T-helper 2 cell (primary cell): ENCODE data around the gene BRINP2.

Experiments used
- DNase-seq, 5 experiments: peaks; one replicate each; pipeline versions ENCODE4 v3.0.0 to v3.0.0-alpha.2; 2012 to 2022
- total RNA-seq, 2 donors: gene quantifications; one replicate each; lab custom pipeline; 2026; lab: John Stamatoyannopoulos, UW

The BRINP2 gene, protein sequence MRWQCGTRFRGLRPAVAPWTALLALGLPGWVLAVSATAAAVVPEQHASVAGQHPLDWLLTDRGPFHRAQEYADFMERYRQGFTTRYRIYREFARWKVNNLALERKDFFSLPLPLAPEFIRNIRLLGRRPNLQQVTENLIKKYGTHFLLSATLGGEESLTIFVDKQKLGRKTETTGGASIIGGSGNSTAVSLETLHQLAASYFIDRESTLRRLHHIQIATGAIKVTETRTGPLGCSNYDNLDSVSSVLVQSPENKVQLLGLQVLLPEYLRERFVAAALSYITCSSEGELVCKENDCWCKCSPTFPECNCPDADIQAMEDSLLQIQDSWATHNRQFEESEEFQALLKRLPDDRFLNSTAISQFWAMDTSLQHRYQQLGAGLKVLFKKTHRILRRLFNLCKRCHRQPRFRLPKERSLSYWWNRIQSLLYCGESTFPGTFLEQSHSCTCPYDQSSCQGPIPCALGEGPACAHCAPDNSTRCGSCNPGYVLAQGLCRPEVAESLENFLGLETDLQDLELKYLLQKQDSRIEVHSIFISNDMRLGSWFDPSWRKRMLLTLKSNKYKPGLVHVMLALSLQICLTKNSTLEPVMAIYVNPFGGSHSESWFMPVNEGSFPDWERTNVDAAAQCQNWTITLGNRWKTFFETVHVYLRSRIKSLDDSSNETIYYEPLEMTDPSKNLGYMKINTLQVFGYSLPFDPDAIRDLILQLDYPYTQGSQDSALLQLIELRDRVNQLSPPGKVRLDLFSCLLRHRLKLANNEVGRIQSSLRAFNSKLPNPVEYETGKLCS
- 0 to 0.07 reads per million in 2 donors for total RNA-seq

DNA sequence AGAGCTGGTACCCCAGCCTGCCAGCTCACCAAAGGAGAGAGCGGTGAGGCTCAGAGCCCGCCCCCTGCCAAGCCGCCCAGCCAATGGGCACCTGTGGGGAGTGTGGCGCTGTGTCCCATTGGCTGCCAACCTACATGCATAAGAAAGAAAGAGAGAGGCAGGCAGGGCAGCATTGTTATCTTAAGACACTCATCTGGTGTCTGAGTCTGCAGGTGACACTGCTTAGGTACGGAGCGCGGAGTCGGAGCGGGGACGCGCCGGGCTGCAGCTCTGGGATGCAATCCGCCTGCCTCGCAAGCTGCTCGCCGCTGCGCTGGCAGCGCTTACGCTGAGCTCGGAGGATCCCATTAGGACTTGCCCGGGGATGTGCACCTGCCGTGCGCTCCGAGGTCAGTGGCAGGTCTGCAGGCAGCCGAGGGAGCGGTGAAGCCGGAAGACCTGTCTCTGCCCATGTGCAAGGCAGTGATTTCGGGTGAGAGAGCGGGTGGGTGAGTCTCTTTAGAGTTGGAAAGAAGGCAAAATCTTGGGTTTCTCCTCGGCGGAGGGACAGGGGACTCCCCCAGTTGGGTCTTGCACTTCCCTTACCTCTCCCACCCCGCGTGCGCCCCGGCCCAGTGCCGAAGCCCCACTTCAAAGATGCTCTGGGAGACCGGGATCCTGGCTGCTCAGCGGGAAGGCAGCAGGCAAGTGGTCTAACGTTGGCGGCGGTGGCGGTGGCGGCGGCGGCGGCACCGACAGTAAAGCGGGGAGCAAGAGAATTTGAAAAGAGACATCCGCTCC, at the start of gene BRINP2:
Gene BRINP2, plus strand, starts transcription at position 203 of the 780 bp plus-strand sequence. CDS start 58,919 bp downstream, outside the sequence.
- peak in 1 of 5 experiments; percentile 48 for DNase-seq

- no peak for DNase-seq
Observed at GRCh38 chr1:177122461-177123251, 48.1 kb upstream of the BRINP2 start.

DNA sequence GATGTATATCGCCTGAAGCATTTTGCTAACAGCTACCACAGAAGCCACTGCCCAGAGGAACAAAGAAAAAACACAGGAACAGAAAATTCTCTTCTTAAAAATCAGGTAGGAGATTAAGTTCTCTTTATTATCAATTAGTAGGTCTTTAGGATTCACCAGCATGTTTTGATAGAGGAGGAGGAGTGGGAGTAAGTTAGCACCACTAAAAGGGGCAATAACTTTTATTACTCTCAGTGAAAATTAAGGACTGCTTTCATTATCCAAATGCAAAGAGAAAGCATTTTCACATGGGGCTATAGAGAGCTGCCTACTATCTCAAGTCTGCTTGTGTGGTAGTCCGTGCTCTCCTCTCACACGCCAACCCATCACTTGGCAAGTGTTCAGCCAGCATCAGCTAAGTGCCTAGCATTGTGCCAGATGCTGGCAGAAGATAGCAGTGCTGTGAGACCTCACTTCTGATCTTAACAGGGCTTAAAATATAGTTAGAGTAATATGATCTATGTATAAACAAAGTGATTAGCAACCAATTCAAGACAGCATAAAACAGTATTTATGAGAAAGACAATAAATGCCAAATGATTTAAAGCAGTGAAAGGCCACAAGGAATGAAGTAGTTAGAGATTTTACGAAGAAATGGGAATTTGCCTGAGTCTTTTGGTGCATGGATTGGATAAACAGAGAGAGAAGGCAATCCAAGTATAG, 46.0 kb upstream of the BRINP2 start:
- DNase-seq, result no peak

DNA sequence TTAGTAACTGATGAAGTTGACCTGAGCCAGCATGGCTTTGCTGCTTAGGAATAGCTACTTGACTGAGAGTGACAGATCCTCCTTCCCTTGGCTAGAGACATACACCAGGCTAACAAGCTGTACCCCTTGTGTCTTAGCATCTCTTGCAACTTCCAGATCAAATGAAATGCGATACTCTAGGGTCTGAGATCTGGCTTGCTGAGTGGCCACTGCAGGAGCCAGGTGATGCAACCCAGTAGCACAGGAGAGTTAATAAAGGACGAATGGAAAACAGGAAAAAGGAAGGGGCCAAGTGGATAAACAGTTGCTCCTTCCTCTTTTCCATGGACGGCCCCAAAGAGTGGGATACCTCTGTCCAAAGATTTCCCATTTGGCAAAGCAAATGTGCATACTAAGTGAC, 44.5 kb upstream of the BRINP2 start:
- no peak for DNase-seq

- no peak for DNase-seq
Observed at GRCh38 chr1:177128665-177129281, 42.0 kb upstream of the BRINP2 start.

DNA sequence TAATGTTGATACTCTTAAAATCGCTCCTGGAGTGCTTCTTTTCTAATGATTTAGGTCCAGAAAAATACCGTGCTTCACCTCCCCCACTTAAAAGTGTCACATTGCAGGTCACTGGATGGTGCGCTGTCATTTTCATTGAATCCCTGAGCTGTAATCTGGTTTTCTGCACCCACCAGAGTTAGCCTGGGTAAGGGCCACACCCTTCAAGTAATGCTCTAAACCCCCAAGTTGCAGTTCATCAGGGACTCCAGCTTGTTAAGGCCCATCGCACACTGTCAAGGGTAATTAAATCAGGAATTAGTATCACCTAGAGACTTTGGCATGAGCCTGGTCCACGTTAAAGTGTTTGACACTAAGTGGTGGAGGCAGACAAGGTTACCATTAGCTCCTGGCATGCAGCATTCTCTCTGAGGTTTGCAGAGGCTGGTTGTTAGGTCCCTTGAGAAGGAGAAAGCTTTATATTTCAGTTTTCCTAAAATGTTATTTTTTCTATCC, 40.3 kb upstream of the BRINP2 start:
- no peak for DNase-seq

- no peak for DNase-seq
Observed at GRCh38 chr1:177131723-177132122, 39.0 kb upstream of the BRINP2 start.

DNA sequence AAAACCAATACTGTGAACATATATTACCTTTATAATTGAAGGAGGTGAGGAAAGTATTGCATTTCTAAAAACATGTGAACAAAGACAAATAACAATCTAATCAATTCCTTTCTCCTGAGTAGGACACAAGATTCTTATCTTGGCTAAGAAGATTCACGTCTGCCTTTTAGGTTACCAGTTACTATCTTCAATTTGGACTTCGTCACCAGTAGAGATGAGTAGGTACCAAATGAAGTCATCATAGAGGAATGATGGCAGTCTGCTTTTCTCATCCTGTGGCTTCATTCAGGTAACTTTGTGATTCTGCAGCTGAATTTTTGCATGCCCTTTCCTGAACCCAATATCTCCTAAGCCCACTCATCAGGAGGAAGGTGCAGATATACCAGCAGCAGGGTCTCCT, 38.6 kb upstream of the BRINP2 start:
- DNase-seq, result no peak

GRCh38 chr1:177133977-177134538, 36.7 kb upstream of the BRINP2 start:
- no peak for DNase-seq

DNA sequence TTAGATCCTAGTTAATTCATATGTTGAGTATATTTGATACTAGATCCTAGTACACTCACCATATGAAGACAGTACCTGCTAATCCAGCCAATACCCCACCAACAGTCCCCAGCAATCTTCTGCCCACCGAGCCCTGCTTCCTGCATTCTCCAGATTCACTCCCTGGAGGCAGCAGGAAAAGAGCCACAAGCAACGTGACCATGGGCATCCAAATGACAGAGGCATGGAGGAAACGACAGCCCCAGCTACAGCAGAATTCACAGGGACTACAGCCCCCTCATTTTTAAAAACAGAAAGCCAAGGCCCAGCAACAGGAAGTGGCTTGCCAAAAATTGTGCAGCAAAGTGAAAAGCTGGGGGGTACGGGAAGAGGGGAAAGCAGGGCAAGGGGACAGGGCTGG, 35.5 kb upstream of the BRINP2 start:
- DNase-seq, result no peak

DNA sequence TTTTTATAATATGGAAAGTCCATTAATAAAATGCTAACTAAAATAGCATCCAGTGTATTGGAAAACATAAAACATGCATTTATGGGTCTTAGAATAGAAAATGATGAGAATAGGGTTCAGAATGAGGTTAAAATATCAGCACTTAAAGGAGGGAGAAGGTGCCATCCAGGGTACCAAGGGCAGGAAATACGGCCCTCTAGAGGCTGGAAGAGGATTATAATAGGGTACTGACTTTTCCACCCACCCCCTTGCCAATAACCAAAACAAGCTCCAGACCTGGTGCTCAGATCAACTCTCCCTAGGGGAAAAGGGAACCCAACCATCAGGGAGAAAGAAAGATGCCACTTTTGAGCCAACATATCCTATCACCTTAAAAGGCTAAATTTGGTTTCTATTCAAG, 32.9 kb upstream of the BRINP2 start:
- no peak for DNase-seq

GRCh38 chr1:177138347-177138746, 32.4 kb upstream of the BRINP2 start:
- no peak for DNase-seq

GRCh38 chr1:177142010-177142409, 28.7 kb upstream of the BRINP2 start:
- DNase-seq, result no peak

- no peak for DNase-seq
Observed at GRCh38 chr1:177142791-177143271, 27.9 kb upstream of the BRINP2 start.

- DNase-seq, result no peak
Observed at GRCh38 chr1:177145106-177146070, 25.4 kb upstream of the BRINP2 start.

DNA sequence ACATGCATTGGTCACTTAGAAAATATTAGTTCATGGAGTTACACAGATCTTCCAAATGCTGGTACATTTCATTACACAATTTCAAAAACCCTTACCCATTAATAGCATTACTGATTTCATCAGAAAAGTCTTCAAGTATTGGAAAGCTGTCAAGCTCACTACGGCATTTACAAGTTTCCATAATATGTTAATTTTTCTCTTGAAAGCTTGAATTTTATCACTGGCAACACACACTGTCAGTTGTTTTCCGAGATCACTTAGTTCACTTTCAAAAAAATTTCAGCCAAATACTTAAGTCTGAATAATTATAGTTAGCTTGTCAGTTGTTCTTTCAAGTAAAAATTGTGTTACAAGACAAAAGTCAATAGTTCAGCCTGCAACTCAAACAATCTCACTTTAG, 24.3 kb upstream of the BRINP2 start:
- no peak for DNase-seq

- DNase-seq, result no peak
Observed at GRCh38 chr1:177162243-177162642, 8.5 kb upstream of the BRINP2 start.

- no peak for DNase-seq
Observed at GRCh38 chr1:177163844-177164379, 6.8 kb upstream of the BRINP2 start.
